ENCODE results near the gene BTBD16. TPM values are rescaled to one million over a fixed set of nuclear protein-coding genes. Genes with fewer than 3 reads are reported as not detected.

BTBD16 gene
- total RNA-seq, 4 donors from 2014 or later = 0.85 to 10.2 (median 5.1) TPM

- Histone ChIP-seq H3K27ac (no peak overlapping the region), H3K4me3 (no peak overlapping the region), H3K27me3 (no peaks in the 10 kb centered on the region), H3K4me1 (peaks cover 4% of the 10 kb centered on the region), H3K36me3 (peaks cover 71% of the 10 kb centered on the region), H3K9me3 (no peaks in the 10 kb centered on the region)
- DNase-seq (ENCODE audit: low spot score in 2 of 2) = no peak
- 64% methylated on average over 2 of the region's 2 CpGs for WGBS
- TF ChIP-seq POLR2AphosphoS5 (IDR thresholded peaks at IDR 0.05) (peak in 1 of 3 donors; percentile 19), EP300 (IDR thresholded peaks at IDR 0.05) (no peak)
Observed at GRCh38 chr10:122243550-122243949, 27.5 kb upstream of the BTBD16 start.

- no peaks in the 10 kb centered on the region for H3K9me3 ChIP-seq
- H3K36me3 ChIP-seq = peaks cover 70% of the 10 kb centered on the region
- H3K4me3 ChIP-seq = no peak overlapping the region
- TF ChIP-seq POLR2AphosphoS5 (IDR thresholded peaks at IDR 0.05) (no peak), EP300 (IDR thresholded peaks at IDR 0.05) (no peak), POLR2A (IDR thresholded peaks at IDR 0.05) (no peak), CTCF (IDR thresholded peaks at IDR 0.05) (no peak)
- no peak for DNase-seq (ENCODE audit: low spot score in 2 of 2)
- 79% methylated on average over 11 of the region's 11 CpGs for WGBS
- H3K4me1 ChIP-seq = peaks cover 4% of the 10 kb centered on the region
- no peaks in the 10 kb centered on the region for H3K27me3 ChIP-seq
- no peak overlapping the region for H3K27ac ChIP-seq
Observed at GRCh38 chr10:122244001-122244975, 26.8 kb upstream of the BTBD16 start.

GRCh38 chr10:122245136-122245535 lies 26.0 kb upstream of the BTBD16 start:
- DNase-seq (ENCODE audit: low spot score in 2 of 2) = no peak
- Histone ChIP-seq H3K4me3 (no peak overlapping the region), H3K27ac (no peak overlapping the region), H3K27me3 (no peaks in the 10 kb centered on the region), H3K36me3 (peaks cover 70% of the 10 kb centered on the region), H3K4me1 (peaks cover 2% of the 10 kb centered on the region), H3K9me3 (no peaks in the 10 kb centered on the region)
- TF ChIP-seq POLR2A (IDR thresholded peaks at IDR 0.05) = no peak
- no peak for TF ChIP-seq POLR2AphosphoS5 (IDR thresholded peaks at IDR 0.05)
- TF ChIP-seq CTCF (IDR thresholded peaks at IDR 0.05) = no peak
- no peak for TF ChIP-seq EP300 (IDR thresholded peaks at IDR 0.05)
- 82% methylated on average over 4 of the region's 4 CpGs for WGBS

GRCh38 chr10:122245897-122246296 lies 25.2 kb upstream of the BTBD16 start:
- no peak overlapping the region for H3K27ac ChIP-seq
- TF ChIP-seq CTCF (IDR thresholded peaks at IDR 0.05) (no peak), POLR2A (IDR thresholded peaks at IDR 0.05) (no peak), EP300 (IDR thresholded peaks at IDR 0.05) (no peak), POLR2AphosphoS5 (IDR thresholded peaks at IDR 0.05) (no peak)

GRCh38 chr10:122246830-122247520 lies 24.1 kb upstream of the BTBD16 start:
- no peaks in the 10 kb centered on the region for H3K4me1 ChIP-seq
- H3K27ac ChIP-seq = no peak overlapping the region
- TF ChIP-seq POLR2AphosphoS5 (IDR thresholded peaks at IDR 0.05) = no peak
- TF ChIP-seq POLR2A (IDR thresholded peaks at IDR 0.05) = no peak
- no peak for TF ChIP-seq CTCF (IDR thresholded peaks at IDR 0.05)
- TF ChIP-seq EP300 (IDR thresholded peaks at IDR 0.05) = no peak
- peaks cover 56% of the 10 kb centered on the region for H3K36me3 ChIP-seq
- WGBS = 92% methylated on average over 11 of the region's 11 CpGs
- no peak for DNase-seq (ENCODE audit: low spot score in 2 of 2)
- H3K27me3 ChIP-seq = no peaks in the 10 kb centered on the region
- no peak overlapping the region for H3K4me3 ChIP-seq
- H3K9me3 ChIP-seq = no peaks in the 10 kb centered on the region

More at GRCh38 chr10:122245897-122246296, 25.2 kb upstream of the BTBD16 start:
- Histone ChIP-seq H3K36me3 (peaks cover 65% of the 10 kb centered on the region), H3K4me3 (no peak overlapping the region), H3K27me3 (no peaks in the 10 kb centered on the region), H3K9me3 (no peaks in the 10 kb centered on the region), H3K4me1 (no peaks in the 10 kb centered on the region)
- 93% methylated on average over 11 of the region's 11 CpGs for WGBS
- DNase-seq (ENCODE audit: low spot score in 2 of 2) = no peak
